GM23338 (cell line): Measurements from ENCODE around the gene INPP4B. TPM values are rescaled to one million over a fixed set of nuclear protein-coding genes. Genes with fewer than 3 reads are reported as not detected.

ENCODE experiments used
- ATAC-seq: fragments of 200-7000 bp; cut with Tn5 transposase; 3 replicates; pipeline ENCODE4 v1.9.1; 2020
- DNase-seq: peaks from one replicate; pipeline ENCODE4 v3.0.0-alpha.2; 2015; ENCODE audit warnings: low spot score
- H2AFZ ChIP-seq: fragments of 200-600 bp; sonication (generic); 2 replicates; pipeline ENCODE4 v1.8.0; 2016; ENCODE audit warnings: antibody characterized with exemption, mild to moderate bottlenecking, moderate library complexity
- H3F3A ChIP-seq: fragments of 200-600 bp; sonication (generic); replicated peaks from 2 replicates; pipeline ENCODE4 v1.8.0; 2017; ENCODE audit warnings: antibody characterized with exemption, mixed run types, low read depth
- H3K27ac ChIP-seq: fragments of 200-600 bp; sonication (generic); 2 replicates; pipeline ENCODE4 v1.6.1; 2016; ENCODE audit warnings: low read depth
- H3K27me3 ChIP-seq: fragments of 200-600 bp; sonication (generic); 2 replicates; pipeline ENCODE4 v1.8.0; 2016; ENCODE audit warnings: mild to moderate bottlenecking, mixed run types, moderate library complexity; ENCODE audit not compliant: insufficient read depth
- H3K36me3 ChIP-seq: fragments of 200-600 bp; sonication (generic); 2 replicates; pipeline ENCODE4 v1.8.0; 2016; ENCODE audit warnings: mild to moderate bottlenecking; ENCODE audit not compliant: insufficient read depth
- H3K4me1 ChIP-seq: fragments of 200-600 bp; sonication (generic); 2 replicates; pipeline ENCODE4 v1.8.0; 2016; ENCODE audit warnings: mild to moderate bottlenecking, moderate library complexity; ENCODE audit not compliant: insufficient read depth
- H3K4me2 ChIP-seq: fragments of 200-600 bp; sonication (generic); 2 replicates; pipeline ENCODE4 v1.7.1; 2017; ENCODE audit warnings: mixed run types
- H3K4me3 ChIP-seq: fragments of 200-600 bp; sonication (generic); 2 replicates; pipeline ENCODE4 v1.6.1; 2016; ENCODE audit warnings: mixed run types
- H3K79me2 ChIP-seq: fragments of 200-600 bp; sonication (generic); replicated peaks from 2 replicates; pipeline ENCODE4 v1.8.0; 2017; ENCODE audit warnings: mild to moderate bottlenecking; ENCODE audit not compliant: insufficient read depth
- H3K9me2 ChIP-seq: fragments of 200-600 bp; sonication (generic); 2 replicates; pipeline ENCODE4 v1.8.0; 2017; ENCODE audit not compliant: insufficient read depth
- H4K20me1 ChIP-seq: fragments of 200-600 bp; sonication (generic); replicated peaks from 2 replicates; pipeline ENCODE4 v1.8.0; 2017; ENCODE audit warnings: mild to moderate bottlenecking; ENCODE audit not compliant: insufficient read depth
- H3K27ac Mint-ChIP-seq: 2 replicates; pipeline ENCODE4 v1.8.0; 2020; ENCODE audit warnings: inconsistent platforms, mild to moderate bottlenecking, moderate library complexity, mixed read lengths
- H3K27me3 Mint-ChIP-seq: 3 replicates; pipeline ENCODE4 v1.8.0; 2022; ENCODE audit warnings: low read depth, mild to moderate bottlenecking, moderate library complexity, mixed read lengths, inconsistent platforms; ENCODE audit not compliant: insufficient read depth, poor library complexity
- H3K36me3 Mint-ChIP-seq: 3 replicates; pipeline ENCODE4 v1.8.0; 2021; ENCODE audit warnings: low read depth, mild to moderate bottlenecking, inconsistent platforms, moderate library complexity, mixed read lengths
- H3K4me1 Mint-ChIP-seq: 3 replicates; pipeline ENCODE4 v1.8.0; 2020; ENCODE audit warnings: mild to moderate bottlenecking, inconsistent platforms, mixed read lengths
- H3K4me3 Mint-ChIP-seq: 3 replicates; pipeline ENCODE4 v1.8.0; 2021; ENCODE audit warnings: moderate library complexity, mild to moderate bottlenecking, inconsistent platforms, mixed read lengths
- H3K9me3 Mint-ChIP-seq: 3 replicates; pipeline ENCODE4 v1.8.0; 2020; ENCODE audit warnings: moderate library complexity, mild to moderate bottlenecking, inconsistent platforms, mixed read lengths
- CREB1 ChIP-seq: fragments of 250-450 bp; sonication (Bioruptor Pico); IDR thresholded peaks from 2 replicates; pipeline ENCODE4 v1.5.0; 2020; ENCODE audit warnings: low read depth, mild to moderate bottlenecking, moderate library complexity
- EZH2 ChIP-seq: fragments of 200-600 bp; sonication (generic); IDR thresholded peaks from one replicate; pipeline ENCODE4 v1.8.0; 2017; ENCODE audit warnings: antibody characterized with exemption, mild to moderate bottlenecking, low read depth; ENCODE audit not compliant: unreplicated experiment
- EZH2phosphoT487 ChIP-seq: fragments of 200-600 bp; sonication (generic); IDR thresholded peaks from one replicate; pipeline ENCODE4 v1.8.1; 2018; ENCODE audit warnings: antibody characterized with exemption; ENCODE audit not compliant: unreplicated experiment
- JUNB ChIP-seq: IDR thresholded peaks from one replicate; pipeline ENCODE4 v1.6.1; 2016; ENCODE audit warnings: antibody characterized with exemption; ENCODE audit not compliant: unreplicated experiment
- NANOG ChIP-seq: IDR thresholded peaks from 2 replicates; pipeline ENCODE4 v1.6.1; 2016; ENCODE audit warnings: antibody characterized with exemption, borderline replicate concordance
- POLR2AphosphoS5 ChIP-seq: IDR thresholded peaks from 2 replicates; pipeline ENCODE4 v1.6.1; 2016; ENCODE audit warnings: antibody characterized with exemption, low read depth
- ZNF114 ChIP-seq: fragments of 250-450 bp; sonication (Bioruptor Pico); IDR thresholded peaks from 2 replicates; pipeline ENCODE4 v1.5.0; 2020; ENCODE audit warnings: mild to moderate bottlenecking, moderate library complexity
- polyA plus RNA-seq: library from polyadenylated mRNA; unstranded; fragments of >200 nt; fragmentation: Nextera tagmentation; extraction: Ambion mirVana; gene quantifications from 2 replicates; pipeline ENCODE4 v1.2.1, GENCODE V29; 2016
- total RNA-seq: library from RNA; depleted of rRNA; stranded (reverse); fragments of >200 nt; shearing (Covaris generic); gene quantifications from 2 replicates; pipeline ENCODE4 v1.2.3, GENCODE V29; 2014
- TF ChIP-seq, protein P1 (sequence below): fragments of 250-450 bp; sonication (Bioruptor Pico); IDR thresholded peaks from 2 replicates; pipeline ENCODE4 v1.5.0; 2020; ENCODE audit warnings: mild to moderate bottlenecking, moderate library complexity
- TF ChIP-seq, protein P2 (sequence below): IDR thresholded peaks from 2 replicates; pipeline ENCODE4 v1.6.1; 2016; ENCODE audit warnings: antibody characterized with exemption
- TF ChIP-seq, protein P3 (sequence below), 2 experiments: fragments of 200-600 bp in 1 of 2; sonication (generic) in 1 of 2; conservative IDR thresholded peaks; 2 replicates each; pipeline versions ENCODE4 v1.5.1 to v1.6.1; 2016 to 2017; ENCODE audit warnings: antibody characterized with exemption in 2 of 2, low read depth in 2 of 2, mild to moderate bottlenecking in 2 of 2, moderate library complexity in 1 of 2
- TF ChIP-seq, protein P4 (sequence below): IDR thresholded peaks from one replicate; pipeline ENCODE4 v1.6.1; 2018; ENCODE audit warnings: antibody characterized with exemption; ENCODE audit not compliant: unreplicated experiment

Gene INPP4B
- total and polyA plus RNA-seq, 2 experiments from 2014 or later: 0.11 to 0.14 TPM

DNA sequence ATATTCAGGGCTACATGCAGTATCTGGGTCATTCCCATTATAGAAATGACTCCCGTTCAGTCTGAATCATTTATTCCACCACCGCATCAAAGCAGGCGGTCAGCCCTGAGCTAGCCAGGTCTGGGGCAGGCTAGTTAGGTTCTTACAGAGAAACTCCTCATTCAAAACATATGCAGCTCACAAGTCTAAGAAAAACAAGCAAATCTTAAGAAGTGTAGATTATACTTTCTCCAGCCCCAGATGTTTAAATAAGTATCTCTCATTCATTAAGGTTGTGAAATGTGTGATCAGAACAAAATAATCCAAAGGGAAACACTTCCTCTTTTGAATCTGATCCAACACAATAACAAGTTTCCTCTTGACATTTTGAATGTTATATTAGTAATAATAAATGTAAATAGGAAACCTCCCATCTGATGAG is 441.9 kb downstream of the INPP4B start (continued):
- TF ChIP-seq, protein P1, sequence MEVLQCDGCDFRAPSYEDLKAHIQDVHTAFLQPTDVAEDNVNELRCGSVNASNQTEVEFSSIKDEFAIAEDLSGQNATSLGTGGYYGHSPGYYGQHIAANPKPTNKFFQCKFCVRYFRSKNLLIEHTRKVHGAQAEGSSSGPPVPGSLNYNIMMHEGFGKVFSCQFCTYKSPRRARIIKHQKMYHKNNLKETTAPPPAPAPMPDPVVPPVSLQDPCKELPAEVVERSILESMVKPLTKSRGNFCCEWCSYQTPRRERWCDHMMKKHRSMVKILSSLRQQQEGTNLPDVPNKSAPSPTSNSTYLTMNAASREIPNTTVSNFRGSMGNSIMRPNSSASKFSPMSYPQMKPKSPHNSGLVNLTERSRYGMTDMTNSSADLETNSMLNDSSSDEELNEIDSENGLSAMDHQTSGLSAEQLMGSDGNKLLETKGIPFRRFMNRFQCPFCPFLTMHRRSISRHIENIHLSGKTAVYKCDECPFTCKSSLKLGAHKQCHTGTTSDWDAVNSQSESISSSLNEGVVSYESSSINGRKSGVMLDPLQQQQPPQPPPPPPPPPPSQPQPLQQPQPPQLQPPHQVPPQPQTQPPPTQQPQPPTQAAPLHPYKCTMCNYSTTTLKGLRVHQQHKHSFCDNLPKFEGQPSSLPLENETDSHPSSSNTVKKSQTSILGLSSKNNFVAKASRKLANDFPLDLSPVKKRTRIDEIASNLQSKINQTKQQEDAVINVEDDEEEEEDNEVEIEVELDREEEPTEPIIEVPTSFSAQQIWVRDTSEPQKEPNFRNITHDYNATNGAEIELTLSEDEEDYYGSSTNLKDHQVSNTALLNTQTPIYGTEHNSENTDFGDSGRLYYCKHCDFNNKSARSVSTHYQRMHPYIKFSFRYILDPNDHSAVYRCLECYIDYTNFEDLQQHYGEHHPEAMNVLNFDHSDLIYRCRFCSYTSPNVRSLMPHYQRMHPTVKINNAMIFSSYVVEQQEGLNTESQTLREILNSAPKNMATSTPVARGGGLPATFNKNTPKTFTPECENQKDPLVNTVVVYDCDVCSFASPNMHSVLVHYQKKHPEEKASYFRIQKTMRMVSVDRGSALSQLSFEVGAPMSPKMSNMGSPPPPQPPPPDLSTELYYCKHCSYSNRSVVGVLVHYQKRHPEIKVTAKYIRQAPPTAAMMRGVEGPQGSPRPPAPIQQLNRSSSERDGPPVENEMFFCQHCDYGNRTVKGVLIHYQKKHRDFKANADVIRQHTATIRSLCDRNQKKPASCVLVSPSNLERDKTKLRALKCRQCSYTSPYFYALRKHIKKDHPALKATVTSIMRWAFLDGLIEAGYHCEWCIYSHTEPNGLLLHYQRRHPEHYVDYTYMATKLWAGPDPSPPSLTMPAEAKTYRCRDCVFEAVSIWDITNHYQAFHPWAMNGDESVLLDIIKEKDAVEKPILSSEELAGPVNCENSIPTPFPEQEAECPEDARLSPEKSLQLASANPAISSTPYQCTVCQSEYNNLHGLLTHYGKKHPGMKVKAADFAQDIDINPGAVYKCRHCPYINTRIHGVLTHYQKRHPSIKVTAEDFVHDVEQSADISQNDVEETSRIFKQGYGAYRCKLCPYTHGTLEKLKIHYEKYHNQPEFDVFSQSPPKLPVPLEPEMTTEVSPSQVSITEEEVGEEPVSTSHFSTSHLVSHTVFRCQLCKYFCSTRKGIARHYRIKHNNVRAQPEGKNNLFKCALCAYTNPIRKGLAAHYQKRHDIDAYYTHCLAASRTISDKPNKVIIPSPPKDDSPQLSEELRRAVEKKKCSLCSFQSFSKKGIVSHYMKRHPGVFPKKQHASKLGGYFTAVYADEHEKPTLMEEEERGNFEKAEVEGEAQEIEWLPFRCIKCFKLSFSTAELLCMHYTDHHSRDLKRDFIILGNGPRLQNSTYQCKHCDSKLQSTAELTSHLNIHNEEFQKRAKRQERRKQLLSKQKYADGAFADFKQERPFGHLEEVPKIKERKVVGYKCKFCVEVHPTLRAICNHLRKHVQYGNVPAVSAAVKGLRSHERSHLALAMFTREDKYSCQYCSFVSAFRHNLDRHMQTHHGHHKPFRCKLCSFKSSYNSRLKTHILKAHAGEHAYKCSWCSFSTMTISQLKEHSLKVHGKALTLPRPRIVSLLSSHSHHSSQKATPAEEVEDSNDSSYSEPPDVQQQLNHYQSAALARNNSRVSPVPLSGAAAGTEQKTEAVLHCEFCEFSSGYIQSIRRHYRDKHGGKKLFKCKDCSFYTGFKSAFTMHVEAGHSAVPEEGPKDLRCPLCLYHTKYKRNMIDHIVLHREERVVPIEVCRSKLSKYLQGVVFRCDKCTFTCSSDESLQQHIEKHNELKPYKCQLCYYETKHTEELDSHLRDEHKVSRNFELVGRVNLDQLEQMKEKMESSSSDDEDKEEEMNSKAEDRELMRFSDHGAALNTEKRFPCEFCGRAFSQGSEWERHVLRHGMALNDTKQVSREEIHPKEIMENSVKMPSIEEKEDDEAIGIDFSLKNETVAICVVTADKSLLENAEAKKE (CRISPR knock-in tag): no peak
- TF ChIP-seq, protein P2, sequence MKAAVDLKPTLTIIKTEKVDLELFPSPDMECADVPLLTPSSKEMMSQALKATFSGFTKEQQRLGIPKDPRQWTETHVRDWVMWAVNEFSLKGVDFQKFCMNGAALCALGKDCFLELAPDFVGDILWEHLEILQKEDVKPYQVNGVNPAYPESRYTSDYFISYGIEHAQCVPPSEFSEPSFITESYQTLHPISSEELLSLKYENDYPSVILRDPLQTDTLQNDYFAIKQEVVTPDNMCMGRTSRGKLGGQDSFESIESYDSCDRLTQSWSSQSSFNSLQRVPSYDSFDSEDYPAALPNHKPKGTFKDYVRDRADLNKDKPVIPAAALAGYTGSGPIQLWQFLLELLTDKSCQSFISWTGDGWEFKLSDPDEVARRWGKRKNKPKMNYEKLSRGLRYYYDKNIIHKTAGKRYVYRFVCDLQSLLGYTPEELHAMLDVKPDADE: no peak
- no peak for TF ChIP-seq EZH2phosphoT487
- no peak for TF ChIP-seq NANOG
- no peak for TF ChIP-seq ZNF114 (CRISPR knock-in tag)
- no peak for TF ChIP-seq POLR2AphosphoS5
- TF ChIP-seq EZH2: no peak

DNA sequence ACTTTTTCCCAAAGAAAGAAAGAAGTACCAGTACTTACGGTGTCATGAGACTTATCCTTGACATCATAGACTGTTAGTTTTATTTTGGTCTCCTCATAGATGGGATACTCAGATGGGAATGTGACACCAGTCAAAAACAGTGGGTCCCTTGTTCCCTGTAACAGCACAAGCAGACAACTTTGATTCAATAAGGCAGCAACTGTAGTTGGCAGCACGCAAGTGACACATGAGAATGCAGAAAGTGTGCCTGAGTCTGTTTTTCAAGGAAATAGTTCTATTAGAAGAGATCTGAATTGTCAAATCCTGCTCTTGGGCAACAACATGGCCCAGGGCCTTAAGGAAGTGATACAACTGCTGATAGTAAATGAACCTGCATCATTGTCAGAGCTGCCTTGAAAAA is 443.2 kb downstream of the INPP4B start:
- Histone ChIP-seq H3K4me1 (peaks cover 60% of the 10 kb centered on the region), H2AFZ (0 out of 2 replicates have a peak overlapping the region, but pooled peaks have one; percentile 12), H3K4me3 (no peak overlapping the region), H3K9me2 (no peaks in the 10 kb centered on the region), H4K20me1 (no peaks in the 10 kb centered on the region), H3F3A (no peaks in the 10 kb centered on the region), H3K4me2 (peak overlapping the region; percentile 6; the same call in 1 of the 2 replicates), H3K36me3 (no peaks in the 10 kb centered on the region), H3K79me2 (no peaks in the 10 kb centered on the region), H3K27me3 (no peaks in the 10 kb centered on the region), H3K27ac (no peak overlapping the region)
- Mint-ChIP-seq H3K27me3 (peaks cover 2% of the 10 kb centered on the region), H3K9me3 (no peaks in the 10 kb centered on the region), H3K27ac (peak overlapping the region; percentile 76), H3K4me1 (peaks cover 55% of the 10 kb centered on the region), H3K36me3 (no peaks in the 10 kb centered on the region), H3K4me3 (no peak overlapping the region)
- DNase-seq (no peak), ATAC-seq (no peak)
- no peak for TF ChIP-seq EZH2
- TF ChIP-seq, protein P3, sequence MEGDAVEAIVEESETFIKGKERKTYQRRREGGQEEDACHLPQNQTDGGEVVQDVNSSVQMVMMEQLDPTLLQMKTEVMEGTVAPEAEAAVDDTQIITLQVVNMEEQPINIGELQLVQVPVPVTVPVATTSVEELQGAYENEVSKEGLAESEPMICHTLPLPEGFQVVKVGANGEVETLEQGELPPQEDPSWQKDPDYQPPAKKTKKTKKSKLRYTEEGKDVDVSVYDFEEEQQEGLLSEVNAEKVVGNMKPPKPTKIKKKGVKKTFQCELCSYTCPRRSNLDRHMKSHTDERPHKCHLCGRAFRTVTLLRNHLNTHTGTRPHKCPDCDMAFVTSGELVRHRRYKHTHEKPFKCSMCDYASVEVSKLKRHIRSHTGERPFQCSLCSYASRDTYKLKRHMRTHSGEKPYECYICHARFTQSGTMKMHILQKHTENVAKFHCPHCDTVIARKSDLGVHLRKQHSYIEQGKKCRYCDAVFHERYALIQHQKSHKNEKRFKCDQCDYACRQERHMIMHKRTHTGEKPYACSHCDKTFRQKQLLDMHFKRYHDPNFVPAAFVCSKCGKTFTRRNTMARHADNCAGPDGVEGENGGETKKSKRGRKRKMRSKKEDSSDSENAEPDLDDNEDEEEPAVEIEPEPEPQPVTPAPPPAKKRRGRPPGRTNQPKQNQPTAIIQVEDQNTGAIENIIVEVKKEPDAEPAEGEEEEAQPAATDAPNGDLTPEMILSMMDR (conservative IDR thresholded peaks at IDR 0.05; ENCODE audit: low read depth in 2 of 2): no peak
- TF ChIP-seq EZH2phosphoT487: no peak
- TF ChIP-seq CREB1: no peak
- TF ChIP-seq POLR2AphosphoS5: no peak
- TF ChIP-seq, protein P2: no peak
- TF ChIP-seq NANOG: no peak
- TF ChIP-seq, protein P4, sequence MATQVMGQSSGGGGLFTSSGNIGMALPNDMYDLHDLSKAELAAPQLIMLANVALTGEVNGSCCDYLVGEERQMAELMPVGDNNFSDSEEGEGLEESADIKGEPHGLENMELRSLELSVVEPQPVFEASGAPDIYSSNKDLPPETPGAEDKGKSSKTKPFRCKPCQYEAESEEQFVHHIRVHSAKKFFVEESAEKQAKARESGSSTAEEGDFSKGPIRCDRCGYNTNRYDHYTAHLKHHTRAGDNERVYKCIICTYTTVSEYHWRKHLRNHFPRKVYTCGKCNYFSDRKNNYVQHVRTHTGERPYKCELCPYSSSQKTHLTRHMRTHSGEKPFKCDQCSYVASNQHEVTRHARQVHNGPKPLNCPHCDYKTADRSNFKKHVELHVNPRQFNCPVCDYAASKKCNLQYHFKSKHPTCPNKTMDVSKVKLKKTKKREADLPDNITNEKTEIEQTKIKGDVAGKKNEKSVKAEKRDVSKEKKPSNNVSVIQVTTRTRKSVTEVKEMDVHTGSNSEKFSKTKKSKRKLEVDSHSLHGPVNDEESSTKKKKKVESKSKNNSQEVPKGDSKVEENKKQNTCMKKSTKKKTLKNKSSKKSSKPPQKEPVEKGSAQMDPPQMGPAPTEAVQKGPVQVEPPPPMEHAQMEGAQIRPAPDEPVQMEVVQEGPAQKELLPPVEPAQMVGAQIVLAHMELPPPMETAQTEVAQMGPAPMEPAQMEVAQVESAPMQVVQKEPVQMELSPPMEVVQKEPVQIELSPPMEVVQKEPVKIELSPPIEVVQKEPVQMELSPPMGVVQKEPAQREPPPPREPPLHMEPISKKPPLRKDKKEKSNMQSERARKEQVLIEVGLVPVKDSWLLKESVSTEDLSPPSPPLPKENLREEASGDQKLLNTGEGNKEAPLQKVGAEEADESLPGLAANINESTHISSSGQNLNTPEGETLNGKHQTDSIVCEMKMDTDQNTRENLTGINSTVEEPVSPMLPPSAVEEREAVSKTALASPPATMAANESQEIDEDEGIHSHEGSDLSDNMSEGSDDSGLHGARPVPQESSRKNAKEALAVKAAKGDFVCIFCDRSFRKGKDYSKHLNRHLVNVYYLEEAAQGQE: no peak
- TF ChIP-seq JUNB: no peak
